Stimulated activated CD4-positive, alpha-beta T cell treated with anti-CD3 and anti-CD28 coated beads, Interleukin-1b, Interleukin-23, amount 100 ng/mL, for 24 hours (primary cell): ENCODE data around the gene TTF2.
"Not testable (repeated sequence)": the region's sequence is repeated elsewhere in the genome, so short reads cannot be mapped to it uniquely, and the experiment has no call there.

Experiments
- DNase-seq, 4 experiments: peaks; one replicate each; pipeline ENCODE4 v3.0.0-alpha.2; 2020; ENCODE audit warnings: low read depth in 4 of 4, low spot score in 1 of 4

The TTF2 gene

GRCh38 chr1:117092594-117092993 lies 32.5 kb downstream of the TTF2 start:
- no peak for DNase-seq

DNA sequence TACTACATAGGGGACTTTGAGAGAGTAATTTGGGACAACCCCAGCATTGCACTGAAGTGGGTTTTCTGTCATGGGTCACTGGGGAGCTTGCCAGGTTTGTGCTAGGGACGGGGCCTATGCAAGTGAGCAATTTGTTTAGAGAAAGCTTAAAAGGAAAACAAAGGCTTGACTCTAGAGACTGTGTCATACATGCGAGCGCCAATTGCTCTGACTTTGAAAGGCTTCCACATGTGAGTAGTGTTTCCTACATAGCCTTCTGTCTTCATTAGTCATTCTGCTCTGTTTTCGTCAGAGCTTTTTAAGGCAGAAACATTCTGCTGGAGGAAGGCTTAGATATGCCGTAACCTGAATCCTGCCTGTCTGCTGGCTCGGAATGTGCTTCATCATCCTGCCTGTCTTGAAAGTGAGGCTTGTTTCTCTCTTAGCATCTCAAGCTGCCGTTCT lies 33.0 kb downstream of the TTF2 start:
- DNase-seq = no peak

DNA sequence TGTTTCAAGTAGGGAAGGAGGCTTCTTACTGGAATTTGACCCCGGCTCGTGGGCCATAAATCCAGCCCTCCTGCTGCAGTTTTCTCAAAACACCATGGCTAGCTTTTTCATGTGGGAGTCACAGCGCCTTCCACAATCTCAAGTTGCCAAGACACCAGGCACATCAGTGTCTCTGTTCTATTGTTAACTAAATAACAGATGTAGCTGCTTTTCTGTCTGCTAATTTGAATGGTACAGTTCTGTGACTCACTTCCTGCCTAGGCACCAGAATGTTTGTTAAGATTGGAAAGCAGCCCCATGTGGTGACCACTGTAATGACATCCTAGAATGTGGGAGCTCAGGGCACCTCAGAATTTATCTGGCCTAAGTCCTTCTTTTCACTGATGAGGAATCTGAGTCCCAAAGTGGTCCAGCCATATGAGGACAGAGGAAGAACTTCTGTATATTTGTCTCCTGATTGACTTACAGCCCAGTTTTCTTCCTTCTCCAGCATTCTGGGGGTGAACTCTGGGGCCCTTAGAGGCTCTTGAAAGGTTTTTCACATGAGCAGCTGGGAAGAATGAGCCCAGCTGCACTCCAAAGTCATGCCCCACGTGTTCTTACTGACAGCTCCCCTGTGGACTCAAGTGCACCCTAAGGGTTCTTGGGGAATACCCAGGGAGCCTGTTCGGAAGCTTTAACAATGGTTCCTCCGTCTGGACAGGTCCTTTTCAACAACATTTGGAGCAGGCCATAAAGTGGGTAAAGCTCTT lies 33.9 kb downstream of the TTF2 start:
- DNase-seq = no peak

- DNase-seq = no peak
Measured at GRCh38 chr1:117094841-117095604, 34.9 kb downstream of the TTF2 start.

GRCh38 chr1:117096951-117097408 lies 36.9 kb downstream of the TTF2 start:
- no peak for DNase-seq

DNA sequence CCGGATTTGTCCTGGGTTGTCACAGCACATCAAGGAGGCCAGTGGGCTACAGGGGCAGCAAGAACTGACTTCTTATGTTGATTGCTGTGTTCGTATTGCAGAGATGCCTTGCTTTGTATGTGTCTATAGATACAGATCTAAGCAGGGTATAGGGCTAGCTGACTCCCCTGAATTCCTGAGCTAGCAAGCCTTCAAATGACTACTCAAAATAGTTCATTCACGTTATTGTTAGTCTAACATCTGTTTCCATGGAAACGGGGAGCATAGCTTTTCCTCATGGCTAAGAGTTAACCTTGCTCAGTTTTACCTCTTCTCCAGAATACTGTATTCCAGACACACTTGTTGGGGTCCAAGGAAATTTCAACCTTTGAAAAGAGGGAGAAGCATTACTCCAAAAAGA lies 37.3 kb downstream of the TTF2 start:
- no peak for DNase-seq

DNA sequence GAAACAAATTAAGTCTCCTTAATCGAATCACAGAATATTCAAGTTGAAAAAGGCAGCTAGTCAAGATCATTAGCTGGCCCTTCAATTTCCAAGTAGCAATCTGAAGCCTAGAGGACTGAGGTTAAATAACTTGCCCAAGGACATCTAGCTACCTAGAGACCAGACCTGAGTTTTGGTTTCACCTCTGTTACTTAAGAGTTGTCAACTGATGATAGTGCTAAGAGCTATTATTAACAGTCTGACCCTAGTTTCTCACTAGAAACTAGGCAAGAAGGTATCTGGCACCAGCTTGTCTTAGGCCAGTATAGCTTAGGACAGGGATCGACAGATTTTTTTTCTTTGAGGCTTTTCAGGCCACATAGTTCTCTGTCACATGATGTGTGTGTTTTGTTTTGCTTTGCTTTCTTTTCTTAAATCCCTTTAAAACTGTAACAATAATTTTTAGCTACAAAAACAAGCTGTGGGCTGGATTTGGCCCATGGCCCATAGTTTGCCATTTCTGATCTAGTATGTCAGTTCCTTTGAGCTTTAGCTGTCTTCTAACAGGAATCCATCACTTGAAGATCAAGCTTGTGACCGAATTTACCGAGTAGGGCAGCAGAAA lies 38.3 kb downstream of the TTF2 start:
- DNase-seq = no peak

GRCh38 chr1:117101334-117101733 lies 41.2 kb downstream of the TTF2 start:
- no peak for DNase-seq

- not testable (repeated sequence) for DNase-seq
Measured at GRCh38 chr1:117101858-117102257, 41.7 kb downstream of the TTF2 start.

- no peak for DNase-seq
Measured at GRCh38 chr1:117104986-117105385, 44.9 kb downstream of the TTF2 start.

DNA sequence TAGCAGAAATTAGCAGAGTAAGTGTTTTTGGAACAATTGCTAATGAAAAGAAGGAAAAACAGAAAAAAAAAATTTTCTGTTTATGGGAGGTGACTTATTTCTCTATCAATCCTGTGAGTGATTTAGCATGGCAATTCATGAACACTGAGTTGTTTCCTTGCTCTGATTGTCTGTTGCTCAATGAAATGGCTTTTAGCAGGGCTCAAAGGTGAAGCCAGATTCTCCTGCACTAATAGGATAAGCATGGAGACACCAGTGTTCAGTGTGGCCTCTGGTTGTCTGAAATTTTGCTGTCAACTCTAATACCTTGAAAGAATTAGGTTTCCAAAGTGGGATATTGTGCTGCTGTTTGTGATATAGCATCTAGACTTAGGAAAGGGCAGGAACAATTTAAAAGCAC lies 45.6 kb downstream of the TTF2 start:
- DNase-seq = no peak

- DNase-seq = no peak
Measured at GRCh38 chr1:117106478-117106877, 46.4 kb downstream of the TTF2 start.

- DNase-seq = no peak
Measured at GRCh38 chr1:117107364-117107763, 47.2 kb downstream of the TTF2 start.

DNA sequence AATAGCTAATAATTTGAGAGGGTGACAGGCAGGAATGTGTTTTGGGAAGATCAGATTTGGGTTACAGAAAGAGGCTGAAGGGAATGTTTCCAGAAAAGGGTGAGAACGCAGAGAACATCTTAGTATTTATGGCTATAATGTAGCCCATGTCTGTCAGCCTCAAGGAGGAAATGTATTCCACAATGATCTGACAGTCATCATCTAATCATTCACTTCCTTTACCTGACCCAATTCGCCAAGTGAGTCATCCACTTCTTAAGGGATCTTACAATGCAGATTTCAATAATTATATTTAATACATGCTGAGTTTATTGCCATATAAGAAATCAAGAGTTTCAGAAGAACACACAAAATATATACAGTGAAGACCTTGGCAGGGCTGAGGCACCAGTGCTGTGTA lies 50.6 kb downstream of the TTF2 start:
- no peak for DNase-seq

GRCh38 chr1:117112047-117112717 lies 52.1 kb downstream of the TTF2 start:
- no peak for DNase-seq

- DNase-seq = no peak
Measured at GRCh38 chr1:117113199-117113598, 53.1 kb downstream of the TTF2 start.

- no peak for DNase-seq
Measured at GRCh38 chr1:117114877-117115276, 54.8 kb downstream of the TTF2 start.

GRCh38 chr1:117116090-117116783 lies 56.1 kb downstream of the TTF2 start:
- no peak for DNase-seq

DNA sequence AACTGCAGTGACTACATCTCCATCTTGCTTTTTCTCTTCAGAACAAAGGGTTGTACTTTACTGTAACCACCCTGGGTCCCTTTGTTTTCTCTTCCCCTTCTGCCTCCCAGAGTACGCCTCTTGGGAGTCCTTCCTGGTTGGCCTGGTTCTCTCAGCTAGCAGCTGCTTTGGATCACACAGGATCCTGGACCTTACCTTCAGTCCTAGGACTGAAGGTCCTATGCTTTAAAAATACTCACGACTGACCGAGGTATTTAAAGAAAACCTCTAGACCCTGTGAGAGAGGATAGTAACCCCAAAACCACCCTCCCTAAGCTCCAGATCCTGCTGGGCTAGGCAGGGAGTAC lies 56.6 kb downstream of the TTF2 start:
- no peak for DNase-seq

DNA sequence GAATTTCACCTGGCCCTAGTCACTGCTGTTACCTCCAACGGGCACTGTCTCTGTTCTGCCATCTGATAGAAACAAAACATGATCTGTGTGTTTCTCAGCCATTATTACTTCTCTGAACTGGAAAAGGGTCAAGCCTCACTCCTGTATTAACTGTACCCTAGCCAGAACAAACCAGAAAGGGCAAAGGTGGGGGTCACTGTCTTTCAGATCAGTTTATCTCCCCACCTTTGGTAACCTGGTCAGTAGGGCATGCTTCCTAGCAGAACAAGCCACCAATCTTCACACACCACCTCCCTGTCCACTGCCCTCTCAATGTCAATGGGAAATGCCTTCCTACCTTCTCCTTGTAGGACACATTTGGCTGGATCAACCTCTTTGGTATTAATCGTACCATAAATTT lies 57.6 kb downstream of the TTF2 start:
- no peak for DNase-seq

DNA sequence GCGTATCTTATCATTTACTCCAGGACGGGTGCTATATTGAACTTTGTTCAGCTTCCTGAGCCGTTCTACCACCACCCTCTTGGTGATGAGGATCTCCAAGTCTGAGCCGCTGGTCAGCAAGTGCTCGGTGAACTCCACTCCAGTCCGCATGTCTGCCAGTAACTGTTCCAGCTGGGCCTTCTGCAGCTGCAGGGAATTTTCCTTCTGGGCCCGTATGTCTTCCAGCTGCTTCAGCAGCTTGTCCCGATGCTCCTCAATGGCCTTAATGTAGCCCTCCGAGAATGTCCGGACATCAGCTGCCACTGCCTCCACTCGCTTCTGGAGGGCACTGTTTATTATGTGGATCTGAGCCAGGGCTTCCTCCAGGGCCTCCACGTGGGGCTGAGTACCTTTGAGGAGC lies 58.0 kb downstream of the TTF2 start:
- DNase-seq = no peak
